GM23248 (cell line): ENCODE measurements around the gene ALG14.

Experiments used
- EZH2 ChIP-seq: fragments of 200-600 bp; sonication (generic); IDR thresholded peaks from 2 replicates; pipeline ENCODE4 v1.6.1; 2018; ENCODE audit warnings: antibody characterized with exemption, mild to moderate bottlenecking; ENCODE audit not compliant: insufficient read depth, poor library complexity, severe bottlenecking
- EZH2phosphoT487 ChIP-seq: fragments of 200-600 bp; sonication (generic); IDR thresholded peaks from 2 replicates; pipeline ENCODE4 v1.6.1; 2018; ENCODE audit warnings: antibody characterized with exemption, moderate library complexity, mild to moderate bottlenecking, low read depth; ENCODE audit not compliant: insufficient read depth

- no peak for TF ChIP-seq EZH2
- no peak for TF ChIP-seq EZH2phosphoT487
Measured at GRCh38 chr1:94953746-94954145, 119.0 kb downstream of the ALG14 start.
